ENCODE measurements around the gene GPI.

Gene GPI

DNA sequence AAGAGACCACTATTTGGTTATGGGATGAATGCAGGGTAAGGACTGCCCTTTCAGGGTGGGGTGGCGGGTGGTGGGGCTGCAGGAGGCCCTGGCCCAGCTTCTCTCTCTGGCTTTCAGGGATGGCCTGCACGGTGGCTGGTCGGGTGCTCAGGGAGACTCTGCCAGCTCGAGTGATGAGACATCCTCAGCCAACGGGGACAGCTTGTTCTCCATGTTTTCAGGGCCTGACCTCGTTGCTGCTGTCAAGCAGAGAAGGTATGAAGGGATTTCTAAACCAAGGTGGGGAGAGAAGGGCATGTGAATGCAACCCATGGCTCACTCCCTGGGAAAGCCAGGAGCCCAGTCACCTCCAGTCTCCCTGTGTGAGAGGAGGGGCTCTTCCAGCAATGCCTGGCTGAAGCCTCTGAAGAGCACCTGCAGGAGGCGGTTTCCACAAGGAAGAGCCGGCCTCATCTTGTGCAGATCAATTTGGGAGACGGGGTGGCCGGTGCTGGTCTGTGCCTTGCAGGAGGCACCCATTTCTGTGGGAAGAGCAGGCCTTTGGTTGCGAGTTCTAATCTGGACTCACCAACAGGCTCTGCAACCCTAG is 16.0 kb upstream of the GPI start:
- TF ChIP-seq GLIS3 (CRISPR knock-in tag; IDR thresholded peaks at IDR 0.05), result no peak
- TF ChIP-seq ISL1 (CRISPR knock-in tag; IDR thresholded peaks at IDR 0.05), result no peak
- no peak for TF ChIP-seq RARB (CRISPR knock-in tag; IDR thresholded peaks at IDR 0.05)
- no peak for TF ChIP-seq TOX (CRISPR knock-in tag; IDR thresholded peaks at IDR 0.05; ENCODE audit: borderline replicate concordance)
- TF ChIP-seq, protein P1, sequence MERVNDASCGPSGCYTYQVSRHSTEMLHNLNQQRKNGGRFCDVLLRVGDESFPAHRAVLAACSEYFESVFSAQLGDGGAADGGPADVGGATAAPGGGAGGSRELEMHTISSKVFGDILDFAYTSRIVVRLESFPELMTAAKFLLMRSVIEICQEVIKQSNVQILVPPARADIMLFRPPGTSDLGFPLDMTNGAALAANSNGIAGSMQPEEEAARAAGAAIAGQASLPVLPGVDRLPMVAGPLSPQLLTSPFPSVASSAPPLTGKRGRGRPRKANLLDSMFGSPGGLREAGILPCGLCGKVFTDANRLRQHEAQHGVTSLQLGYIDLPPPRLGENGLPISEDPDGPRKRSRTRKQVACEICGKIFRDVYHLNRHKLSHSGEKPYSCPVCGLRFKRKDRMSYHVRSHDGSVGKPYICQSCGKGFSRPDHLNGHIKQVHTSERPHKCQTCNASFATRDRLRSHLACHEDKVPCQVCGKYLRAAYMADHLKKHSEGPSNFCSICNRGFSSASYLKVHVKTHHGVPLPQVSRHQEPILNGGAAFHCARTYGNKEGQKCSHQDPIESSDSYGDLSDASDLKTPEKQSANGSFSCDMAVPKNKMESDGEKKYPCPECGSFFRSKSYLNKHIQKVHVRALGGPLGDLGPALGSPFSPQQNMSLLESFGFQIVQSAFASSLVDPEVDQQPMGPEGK (CRISPR knock-in tag; IDR thresholded peaks at IDR 0.05; ENCODE audit: borderline replicate concordance), result no peak
- ATAC-seq, result no peak

DNA sequence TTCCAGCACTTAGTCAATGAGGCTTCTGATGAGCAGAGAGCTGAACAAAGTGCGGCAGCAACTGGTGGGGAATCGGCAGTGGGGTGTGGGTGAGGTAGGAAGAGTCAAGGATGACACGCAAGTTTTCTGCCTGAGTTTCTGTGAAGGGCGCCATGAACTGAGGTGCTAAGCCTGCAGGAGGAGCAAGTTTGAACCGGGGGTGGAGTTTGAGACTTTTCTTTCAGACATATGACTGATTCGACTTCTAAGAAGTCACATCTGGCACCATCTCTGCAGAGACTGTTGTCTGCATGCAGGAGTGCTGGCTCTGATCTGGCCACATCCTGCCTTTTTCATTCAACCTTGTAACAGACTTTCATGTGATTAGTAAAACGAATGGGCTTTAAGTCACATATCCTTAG is 14.8 kb upstream of the GPI start:
- ATAC-seq, result no peak
- TF ChIP-seq ZNF565 (CRISPR knock-in tag; conservative IDR thresholded peaks at IDR 0.05; ENCODE audit: low read depth) (no peak), ZC3H10 (CRISPR knock-in tag; IDR thresholded peaks at IDR 0.05) (no peak), RARB (CRISPR knock-in tag; IDR thresholded peaks at IDR 0.05) (no peak), SNAI2 (CRISPR knock-in tag; IDR thresholded peaks at IDR 0.05) (no peak), ARNTL (CRISPR knock-in tag; IDR thresholded peaks at IDR 0.05; ENCODE audit: borderline replicate concordance, low read depth) (no peak), ZFP3 (CRISPR knock-in tag; IDR thresholded peaks at IDR 0.05) (no peak), TCF4 (CRISPR knock-in tag; IDR thresholded peaks at IDR 0.05; ENCODE audit: borderline replicate concordance) (no peak), PPARA (CRISPR knock-in tag; IDR thresholded peaks at IDR 0.05; ENCODE audit: borderline replicate concordance) (no peak)
- TF ChIP-seq, protein P2, sequence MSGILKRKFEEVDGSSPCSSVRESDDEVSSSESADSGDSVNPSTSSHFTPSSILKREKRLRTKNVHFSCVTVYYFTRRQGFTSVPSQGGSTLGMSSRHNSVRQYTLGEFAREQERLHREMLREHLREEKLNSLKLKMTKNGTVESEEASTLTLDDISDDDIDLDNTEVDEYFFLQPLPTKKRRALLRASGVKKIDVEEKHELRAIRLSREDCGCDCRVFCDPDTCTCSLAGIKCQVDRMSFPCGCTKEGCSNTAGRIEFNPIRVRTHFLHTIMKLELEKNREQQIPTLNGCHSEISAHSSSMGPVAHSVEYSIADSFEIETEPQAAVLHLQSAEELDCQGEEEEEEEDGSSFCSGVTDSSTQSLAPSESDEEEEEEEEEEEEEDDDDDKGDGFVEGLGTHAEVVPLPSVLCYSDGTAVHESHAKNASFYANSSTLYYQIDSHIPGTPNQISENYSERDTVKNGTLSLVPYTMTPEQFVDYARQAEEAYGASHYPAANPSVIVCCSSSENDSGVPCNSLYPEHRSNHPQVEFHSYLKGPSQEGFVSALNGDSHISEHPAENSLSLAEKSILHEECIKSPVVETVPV (CRISPR knock-in tag; IDR thresholded peaks at IDR 0.05), result no peak

DNA sequence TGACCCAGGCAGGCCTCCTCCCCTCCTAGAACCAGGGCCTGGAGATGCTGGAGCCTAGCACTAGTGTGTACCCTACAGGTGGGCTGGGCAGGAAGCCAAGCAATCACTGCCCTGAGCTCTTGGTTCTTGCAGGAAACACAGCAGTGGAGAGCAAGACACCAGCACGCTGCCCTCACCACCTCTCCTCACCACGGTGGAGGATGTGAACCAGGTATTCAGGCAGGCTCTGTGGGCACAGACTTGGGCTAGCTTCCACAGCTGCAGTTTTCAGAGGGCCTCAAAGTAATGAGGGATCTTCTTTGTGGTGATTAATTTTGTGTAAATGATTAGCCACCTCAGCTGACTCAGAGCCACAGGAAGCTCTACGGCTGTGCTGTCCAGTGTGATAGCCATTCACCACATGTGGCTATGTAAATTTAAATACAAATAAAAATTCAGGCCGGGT is 13.6 kb upstream of the GPI start:
- ATAC-seq, result no peak
- no peak for TF ChIP-seq ESRRG (CRISPR knock-in tag; IDR thresholded peaks at IDR 0.05)
- TF ChIP-seq, protein P3, sequence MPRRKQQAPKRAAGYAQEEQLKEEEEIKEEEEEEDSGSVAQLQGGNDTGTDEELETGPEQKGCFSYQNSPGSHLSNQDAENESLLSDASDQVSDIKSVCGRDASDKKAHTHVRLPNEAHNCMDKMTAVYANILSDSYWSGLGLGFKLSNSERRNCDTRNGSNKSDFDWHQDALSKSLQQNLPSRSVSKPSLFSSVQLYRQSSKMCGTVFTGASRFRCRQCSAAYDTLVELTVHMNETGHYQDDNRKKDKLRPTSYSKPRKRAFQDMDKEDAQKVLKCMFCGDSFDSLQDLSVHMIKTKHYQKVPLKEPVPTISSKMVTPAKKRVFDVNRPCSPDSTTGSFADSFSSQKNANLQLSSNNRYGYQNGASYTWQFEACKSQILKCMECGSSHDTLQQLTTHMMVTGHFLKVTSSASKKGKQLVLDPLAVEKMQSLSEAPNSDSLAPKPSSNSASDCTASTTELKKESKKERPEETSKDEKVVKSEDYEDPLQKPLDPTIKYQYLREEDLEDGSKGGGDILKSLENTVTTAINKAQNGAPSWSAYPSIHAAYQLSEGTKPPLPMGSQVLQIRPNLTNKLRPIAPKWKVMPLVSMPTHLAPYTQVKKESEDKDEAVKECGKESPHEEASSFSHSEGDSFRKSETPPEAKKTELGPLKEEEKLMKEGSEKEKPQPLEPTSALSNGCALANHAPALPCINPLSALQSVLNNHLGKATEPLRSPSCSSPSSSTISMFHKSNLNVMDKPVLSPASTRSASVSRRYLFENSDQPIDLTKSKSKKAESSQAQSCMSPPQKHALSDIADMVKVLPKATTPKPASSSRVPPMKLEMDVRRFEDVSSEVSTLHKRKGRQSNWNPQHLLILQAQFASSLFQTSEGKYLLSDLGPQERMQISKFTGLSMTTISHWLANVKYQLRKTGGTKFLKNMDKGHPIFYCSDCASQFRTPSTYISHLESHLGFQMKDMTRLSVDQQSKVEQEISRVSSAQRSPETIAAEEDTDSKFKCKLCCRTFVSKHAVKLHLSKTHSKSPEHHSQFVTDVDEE (CRISPR knock-in tag; IDR thresholded peaks at IDR 0.05), result no peak
- no peak for TF ChIP-seq ZC3H10 (CRISPR knock-in tag; IDR thresholded peaks at IDR 0.05)
- no peak for TF ChIP-seq GLIS3 (CRISPR knock-in tag; IDR thresholded peaks at IDR 0.05)
- TF ChIP-seq CSDC2 (CRISPR knock-in tag; IDR thresholded peaks at IDR 0.05), result no peak
- no peak for TF ChIP-seq TCF4 (CRISPR knock-in tag; IDR thresholded peaks at IDR 0.05; ENCODE audit: borderline replicate concordance)
- TF ChIP-seq, protein P1 (CRISPR knock-in tag; IDR thresholded peaks at IDR 0.05; ENCODE audit: borderline replicate concordance), result no peak
- no peak for TF ChIP-seq ZNF70 (CRISPR knock-in tag; IDR thresholded peaks at IDR 0.05)
- no peak for TF ChIP-seq BACH2 (CRISPR knock-in tag; IDR thresholded peaks at IDR 0.05; ENCODE audit: borderline replicate concordance)
- no peak for TF ChIP-seq ZFP30 (CRISPR knock-in tag; IDR thresholded peaks at IDR 0.05)
- TF ChIP-seq ZNF565 (CRISPR knock-in tag; conservative IDR thresholded peaks at IDR 0.05; ENCODE audit: low read depth), result no peak
- TF ChIP-seq SNAI2 (CRISPR knock-in tag; IDR thresholded peaks at IDR 0.05), result no peak
- TF ChIP-seq, protein P4, sequence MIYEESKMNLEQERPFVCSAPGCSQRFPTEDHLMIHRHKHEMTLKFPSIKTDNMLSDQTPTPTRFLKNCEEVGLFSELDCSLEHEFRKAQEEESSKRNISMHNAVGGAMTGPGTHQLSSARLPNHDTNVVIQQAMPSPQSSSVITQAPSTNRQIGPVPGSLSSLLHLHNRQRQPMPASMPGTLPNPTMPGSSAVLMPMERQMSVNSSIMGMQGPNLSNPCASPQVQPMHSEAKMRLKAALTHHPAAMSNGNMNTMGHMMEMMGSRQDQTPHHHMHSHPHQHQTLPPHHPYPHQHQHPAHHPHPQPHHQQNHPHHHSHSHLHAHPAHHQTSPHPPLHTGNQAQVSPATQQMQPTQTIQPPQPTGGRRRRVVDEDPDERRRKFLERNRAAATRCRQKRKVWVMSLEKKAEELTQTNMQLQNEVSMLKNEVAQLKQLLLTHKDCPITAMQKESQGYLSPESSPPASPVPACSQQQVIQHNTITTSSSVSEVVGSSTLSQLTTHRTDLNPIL (CRISPR knock-in tag; IDR thresholded peaks at IDR 0.05; ENCODE audit: low read depth), result no peak
- no peak for TF ChIP-seq ZNF8 (CRISPR knock-in tag; IDR thresholded peaks at IDR 0.05)
- no peak for TF ChIP-seq ZFP3 (CRISPR knock-in tag; IDR thresholded peaks at IDR 0.05)
- no peak for TF ChIP-seq TOX (CRISPR knock-in tag; IDR thresholded peaks at IDR 0.05; ENCODE audit: borderline replicate concordance)

Data from SK-N-SH treated with all-trans-retinoic acid at 6 μM for 48 hours (cell line).